Activated CD8-positive, alpha-beta T cell treated with anti-CD3 and anti-CD28 coated beads for 36 hours (primary cell): ENCODE data around the gene CTTNBP2. TPM values are rescaled to one million over a fixed set of nuclear protein-coding genes. Genes with fewer than 3 reads are reported as not detected.

Experiments
- ATAC-seq: fragments of 200-7000 bp; cut with Tn5 transposase; one replicate; pipeline ENCODE4 v1.10.0; 2021; ENCODE audit warnings: mild to moderate bottlenecking, moderate library complexity
- CTCF ChIA-PET: fragments of 350-600 bp; sonication (Branson Sonifier 250); formaldehyde crosslinking; loops from one replicate; lab custom pipeline; 2021; ENCODE audit warnings: antibody characterized with exemption; lab: Charles Lee
- POLR2A ChIA-PET: fragments of 350-600 bp; sonication (Branson Sonifier 250); formaldehyde crosslinking; loops from one replicate; lab custom pipeline; 2021; ENCODE audit warnings: antibody characterized with exemption; lab: Charles Lee
- DNase-seq: peaks from one replicate; pipeline ENCODE4 v3.0.0-alpha.2; 2020
- H3K27ac Mint-ChIP-seq: one replicate; pipeline ENCODE4 v1.8.0; 2021; ENCODE audit warnings: mild to moderate bottlenecking, mixed read lengths
- H3K27me3 Mint-ChIP-seq: one replicate; pipeline ENCODE4 v1.8.0; 2021; ENCODE audit warnings: mixed read lengths
- H3K36me3 Mint-ChIP-seq: one replicate; pipeline ENCODE4 v1.8.0; 2021; ENCODE audit warnings: low read depth, mixed read lengths
- H3K4me1 Mint-ChIP-seq: one replicate; pipeline ENCODE4 v1.8.0; 2021; ENCODE audit warnings: low read depth, mixed read lengths
- H3K4me3 Mint-ChIP-seq: one replicate; pipeline ENCODE4 v1.8.0; 2021; ENCODE audit warnings: mild to moderate bottlenecking, moderate library complexity, mixed read lengths
- H3K9me3 Mint-ChIP-seq: one replicate; pipeline ENCODE4 v1.8.0; 2021; ENCODE audit warnings: mixed read lengths
- CTCF ChIP-seq: fragments of 200-600 bp; IDR thresholded peaks from one replicate; pipeline ENCODE4 v1.8.0; 2022; ENCODE audit warnings: antibody characterized with exemption, mild to moderate bottlenecking
- intact Hi-C: fragments of 100-400 bp; cut with micrococcal nuclease; formaldehyde crosslinking; loops from one replicate; pipeline ENCODE4 v1.10.0; 2022
- total RNA-seq, 2 experiments: library from RNA; stranded (reverse); gene quantifications; one replicate each; pipeline ENCODE4 v1.2.3, GENCODE V29; 2021

The CTTNBP2 gene
- total RNA-seq, 2 experiments from 2014 or later, result not detected

- TF ChIP-seq CTCF, result no peak
- DNase-seq, result no peak
- H3K27ac Mint-ChIP-seq, result no peak overlapping the region
- H3K4me1 Mint-ChIP-seq, result no peaks in the 10 kb centered on the region
- ATAC-seq, result no peak
- intact Hi-C loops, result no loop called here
- H3K36me3 Mint-ChIP-seq, result no peaks in the 10 kb centered on the region
- H3K9me3 Mint-ChIP-seq, result no peaks in the 10 kb centered on the region
- ChIA-PET CTCF (no interaction called here), POLR2A (no interaction called here)
- H3K27me3 Mint-ChIP-seq, result peaks cover 10% of the 10 kb centered on the region
- no peak overlapping the region for H3K4me3 Mint-ChIP-seq
Measured at GRCh38 chr7:117848941-117849340, 24.3 kb downstream of the CTTNBP2 start.

DNA sequence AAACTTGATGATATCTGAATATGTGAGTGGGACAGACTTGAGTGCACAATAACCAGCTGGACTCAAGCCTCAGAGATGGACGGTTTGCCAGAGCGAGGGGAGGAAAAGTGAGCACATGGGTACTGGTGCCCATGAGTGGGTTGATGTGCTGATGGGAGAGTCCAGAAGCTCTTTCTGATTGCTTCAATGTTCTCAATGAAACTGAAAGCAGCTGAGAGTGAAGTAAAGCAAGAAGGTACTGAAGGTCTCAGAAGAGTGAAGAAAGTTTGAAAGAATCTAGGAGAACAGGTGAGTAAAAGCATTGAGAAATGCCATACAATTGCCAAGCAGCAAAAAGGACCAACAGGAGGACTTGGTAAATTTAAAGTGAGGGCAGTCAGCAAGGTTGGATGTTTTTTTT is 28.6 kb downstream of the CTTNBP2 start:
- no peak overlapping the region for H3K27ac Mint-ChIP-seq
- no peak for TF ChIP-seq CTCF
- ChIA-PET POLR2A (no interaction called here), CTCF (no interaction called here)
- peaks cover 3% of the 10 kb centered on the region for H3K27me3 Mint-ChIP-seq
- H3K36me3 Mint-ChIP-seq, result no peaks in the 10 kb centered on the region
- intact Hi-C loops, result no loop called here
- no peak overlapping the region for H3K4me3 Mint-ChIP-seq
- ATAC-seq (no peak), DNase-seq (no peak)
- peaks cover 4% of the 10 kb centered on the region for H3K9me3 Mint-ChIP-seq
- H3K4me1 Mint-ChIP-seq, result no peaks in the 10 kb centered on the region

DNA sequence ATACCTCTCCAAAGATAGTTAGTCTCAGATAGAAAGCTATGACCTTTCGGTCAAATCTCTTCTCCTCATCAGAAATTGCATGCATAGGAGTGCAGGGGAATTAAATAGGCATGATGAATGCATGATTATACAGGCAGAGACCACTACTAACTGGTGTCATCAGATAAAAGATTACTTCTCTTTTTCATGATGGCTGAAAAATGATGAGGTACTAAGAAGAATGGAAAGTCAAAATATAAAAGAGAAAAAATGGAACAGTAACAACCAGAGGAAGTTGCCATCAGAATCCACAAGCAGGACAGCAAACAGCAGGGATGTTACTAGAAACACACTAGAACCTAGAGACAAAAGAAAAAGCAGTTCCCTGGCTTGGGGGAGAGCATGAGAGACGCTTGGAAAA is 31.6 kb downstream of the CTTNBP2 start:
- ChIA-PET POLR2A (no interaction called here), CTCF (no interaction called here)
- no peak overlapping the region for H3K4me3 Mint-ChIP-seq
- intact Hi-C loops, result no loop called here
- no peaks in the 10 kb centered on the region for H3K36me3 Mint-ChIP-seq
- H3K4me1 Mint-ChIP-seq, result no peaks in the 10 kb centered on the region
- no peak for TF ChIP-seq CTCF
- no peak for DNase-seq
- no peak for ATAC-seq
- H3K27ac Mint-ChIP-seq, result no peak overlapping the region
- H3K9me3 Mint-ChIP-seq, result peaks cover 4% of the 10 kb centered on the region
- no peaks in the 10 kb centered on the region for H3K27me3 Mint-ChIP-seq

DNA sequence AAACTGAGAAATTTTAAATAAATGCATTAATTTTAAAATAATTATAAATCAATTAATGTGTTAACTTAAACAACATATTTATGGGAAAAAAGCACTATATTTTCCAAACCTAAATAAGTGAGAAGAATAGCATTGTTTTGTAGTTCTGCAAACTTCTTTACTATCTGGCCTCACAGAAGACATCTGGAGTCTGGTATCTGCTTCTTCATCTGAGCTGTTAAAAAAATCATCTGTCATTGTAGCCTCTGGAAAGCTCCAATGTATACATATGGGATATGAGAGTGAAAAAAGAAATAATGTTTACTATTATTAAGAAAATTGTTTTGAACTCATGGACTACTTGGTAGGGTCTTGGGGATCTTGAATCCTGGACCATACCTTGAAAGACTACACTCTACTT is 32.2 kb downstream of the CTTNBP2 start:
- DNase-seq, result no peak
- ChIA-PET CTCF (no interaction called here), POLR2A (no interaction called here)
- no peak for TF ChIP-seq CTCF
- Mint-ChIP-seq H3K27me3 (no peaks in the 10 kb centered on the region), H3K27ac (no peak overlapping the region), H3K36me3 (no peaks in the 10 kb centered on the region), H3K9me3 (peaks cover 4% of the 10 kb centered on the region), H3K4me1 (no peaks in the 10 kb centered on the region), H3K4me3 (no peak overlapping the region)
- ATAC-seq, result no peak
- intact Hi-C loops, result no loop called here

GRCh38 chr7:117839507-117839906 is 33.7 kb downstream of the CTTNBP2 start:
- POLR2A ChIA-PET, result no interaction called here
- Mint-ChIP-seq H3K4me1 (no peaks in the 10 kb centered on the region), H3K36me3 (no peaks in the 10 kb centered on the region), H3K4me3 (no peak overlapping the region), H3K27me3 (no peaks in the 10 kb centered on the region), H3K9me3 (peaks cover 4% of the 10 kb centered on the region), H3K27ac (no peak overlapping the region)
- intact Hi-C loops, result no loop called here
- ATAC-seq (no peak), DNase-seq (no peak)
- no peak for TF ChIP-seq CTCF
- CTCF ChIA-PET, result no interaction called here
